CD4-positive, CD25-positive, alpha-beta regulatory T cell (primary cell): Measurements from ENCODE around the gene MRPL20. TPM values are rescaled to one million over a fixed set of nuclear protein-coding genes. Genes with fewer than 3 reads are reported as not detected.
A peak's percentile ranks its signal among the peaks of the same experiment; 100 is the strongest.

Source experiments
- ATAC-seq, 2 donors: fragments of 150-1000 bp; cut with Tn5 transposase; one replicate each; pipeline ENCODE4 v1.10.0; 2021; ENCODE audit warnings: low read depth in 2 of 2, moderate number of reproducible peaks in 2 of 2, moderate library complexity in 1 of 2
- DNase-seq, 3 donors: peaks; one replicate each; pipeline versions ENCODE4 v3.0.0 to v3.0.0-alpha.2; 2012 to 2022; ENCODE audit warnings: mixed read lengths in 1 of 3
- H3K27ac ChIP-seq: one replicate; pipeline ENCODE4 v1.7.0; 2013; ENCODE audit warnings: mild to moderate bottlenecking, low read length; ENCODE audit not compliant: insufficient read depth, poor library complexity, severe bottlenecking
- H3K27me3 ChIP-seq: one replicate; pipeline ENCODE4 v1.7.0; 2013; ENCODE audit warnings: low read length; ENCODE audit not compliant: control insufficient read depth, insufficient read depth
- H3K36me3 ChIP-seq: one replicate; pipeline ENCODE4 v1.7.0; 2013; ENCODE audit warnings: mild to moderate bottlenecking, low read length, moderate library complexity; ENCODE audit not compliant: control insufficient read depth, insufficient read depth
- H3K4me1 ChIP-seq: 2 replicates; pipeline ENCODE4 v1.7.0; 2013; ENCODE audit warnings: mild to moderate bottlenecking, low read length; ENCODE audit not compliant: insufficient read depth, control insufficient read depth, poor library complexity, severe bottlenecking
- H3K4me3 ChIP-seq: one replicate; pipeline ENCODE4 v1.7.0; 2013; ENCODE audit warnings: low read depth, mild to moderate bottlenecking, low read length, moderate library complexity
- H3K9me3 ChIP-seq, 2 experiments: 1 replicate in 1 of 2; 2 replicates in 1 of 2; pipeline ENCODE4 v1.7.0; 2013; ENCODE audit warnings: low read length in 2 of 2, mild to moderate bottlenecking in 1 of 2, moderate library complexity in 1 of 2; ENCODE audit not compliant: control insufficient read depth in 2 of 2
- H3K27ac Mint-ChIP-seq, 3 donors: one replicate each; pipeline ENCODE4 v1.8.0; 2020 to 2022; ENCODE audit warnings: mild to moderate bottlenecking in 3 of 3, mixed read lengths in 3 of 3, moderate library complexity in 2 of 3
- H3K27me3 Mint-ChIP-seq: one replicate; pipeline ENCODE4 v1.8.0; 2022; ENCODE audit warnings: mild to moderate bottlenecking, mixed read lengths
- H3K36me3 Mint-ChIP-seq: one replicate; pipeline ENCODE4 v1.8.0; 2020; ENCODE audit warnings: mixed read lengths
- H3K4me1 Mint-ChIP-seq, 4 donors: one replicate each; pipeline ENCODE4 v1.8.0; 2020 to 2022; ENCODE audit warnings: mixed read lengths in 4 of 4, mild to moderate bottlenecking in 1 of 4
- H3K4me3 Mint-ChIP-seq, 4 donors: one replicate each; pipeline ENCODE4 v1.8.0; 2020 to 2022; ENCODE audit warnings: mild to moderate bottlenecking in 4 of 4, mixed read lengths in 4 of 4, moderate library complexity in 3 of 4
- H3K9me3 Mint-ChIP-seq, 7 donors: one replicate each; pipeline ENCODE4 v1.8.0; 2020 to 2022; ENCODE audit warnings: mixed read lengths in 7 of 7, mild to moderate bottlenecking in 3 of 7, moderate library complexity in 2 of 7
- polyA plus RNA-seq, 4 donors: library from polyadenylated mRNA; unstranded; fragments of 300-500 nt; fragmentation: Illumina TruSeq; gene quantifications; one replicate each; pipeline ENCODE4 v1.2.3, GENCODE V29; 2021
- total RNA-seq: library from RNA; stranded (reverse); gene quantifications from one replicate; pipeline ENCODE4 v1.2.3, GENCODE V29; 2022

The MRPL20 gene
- total and polyA plus RNA-seq, 5 donors from 2014 or later, result 83.4 to 188 (median 174) TPM

GRCh38 chr1:1352786-1353388 lies 54.2 kb downstream of the MRPL20 start:
- no peak overlapping the region for H3K27ac Mint-ChIP-seq
- DNase-seq (no peak), ATAC-seq (no peak)
- no peak overlapping the region for H3K27ac ChIP-seq
- H3K4me3 ChIP-seq, result no peak overlapping the region
- H3K4me1 ChIP-seq, result peaks cover 29% of the 10 kb centered on the region
- H3K36me3 ChIP-seq, result no peaks in the 10 kb centered on the region
- no peaks in the 10 kb centered on the region for H3K9me3 Mint-ChIP-seq
- no peaks in the 10 kb centered on the region for H3K9me3 ChIP-seq
- H3K27me3 ChIP-seq, result no peaks in the 10 kb centered on the region
- H3K36me3 Mint-ChIP-seq, result no peaks in the 10 kb centered on the region
- peaks cover 0 to 24% (median 0%) of the 10 kb centered on the region in 4 donors for H3K4me1 Mint-ChIP-seq
- H3K27me3 Mint-ChIP-seq, result peaks cover 23% of the 10 kb centered on the region
- H3K4me3 Mint-ChIP-seq, result peak overlapping the region; percentile 79 to 85 (median 84)

Other genes starting within 250 kb of the MRPL20 start
- gene TTLL10, start 233.4 kb downstream of the MRPL20 start, total RNA-seq, result not detected
- gene TTLL10, start 233.4 kb downstream of the MRPL20 start, polyA plus RNA-seq, result not detected
- 47.8 TPM for gene TNFRSF18, start 200.7 kb downstream of the MRPL20 start, total RNA-seq
- gene TNFRSF18, start 200.7 kb downstream of the MRPL20 start, polyA plus RNA-seq, result 10 to 100 TPM; 17.4 to 54.5 (median 25.2) TPM
- gene TNFRSF4, start 193.1 kb downstream of the MRPL20 start, total RNA-seq, result 65.8 TPM
- 10 to 100 TPM; 19.0 to 50.2 (median 32.2) TPM for gene TNFRSF4, start 193.1 kb downstream of the MRPL20 start, polyA plus RNA-seq
- gene SDF4, start 175.3 kb downstream of the MRPL20 start, total RNA-seq, result 165 TPM
- 100 to 1,000 TPM in 2 of 4 donors, 10 to 100 TPM in 2; 70.3 to 113 (median 91.6) TPM for gene SDF4, start 175.3 kb downstream of the MRPL20 start, polyA plus RNA-seq
- 10.0 TPM for gene B3GALT6, start 175.1 kb downstream of the MRPL20 start, total RNA-seq
- gene B3GALT6, start 175.1 kb downstream of the MRPL20 start, polyA plus RNA-seq, result 10 to 100 TPM in 1 of 4 donors, 1 to 10 TPM in 3; 4.0 to 11.5 (median 7.3) TPM
- gene C1QTNF12, start 160.6 kb downstream of the MRPL20 start, total RNA-seq, result 6.2 TPM
- gene C1QTNF12, start 160.6 kb downstream of the MRPL20 start, polyA plus RNA-seq, result under 1 TPM in 1 of 4 donors, not detected in 3; 0.39 TPM
- 56.4 TPM for gene UBE2J2, start 133.4 kb downstream of the MRPL20 start, total RNA-seq
- 10 to 100 TPM; 72.9 to 97.5 (median 85.4) TPM for gene UBE2J2, start 133.4 kb downstream of the MRPL20 start, polyA plus RNA-seq
- 4.0 TPM for gene SCNN1D, start 126.9 kb downstream of the MRPL20 start, total RNA-seq
- gene SCNN1D, start 126.9 kb downstream of the MRPL20 start, polyA plus RNA-seq, result not detected
- gene ACAP3, start 99.4 kb downstream of the MRPL20 start, total RNA-seq, result 75.5 TPM
- 1 to 10 TPM; 2.7 to 9.0 (median 4.1) TPM for gene ACAP3, start 99.4 kb downstream of the MRPL20 start, polyA plus RNA-seq
- 18.3 TPM for gene PUSL1, start 98.7 kb downstream of the MRPL20 start, total RNA-seq
- gene PUSL1, start 98.7 kb downstream of the MRPL20 start, polyA plus RNA-seq, result 10 to 100 TPM; 17.7 to 21.0 (median 19.1) TPM
- gene INTS11, start 82.6 kb downstream of the MRPL20 start, total RNA-seq, result 138 TPM
- 10 to 100 TPM; 66.2 to 74.0 (median 67.8) TPM for gene INTS11, start 82.6 kb downstream of the MRPL20 start, polyA plus RNA-seq
- 27.0 TPM for gene CPTP, start 82.5 kb downstream of the MRPL20 start, total RNA-seq
- 10 to 100 TPM; 21.4 to 40.1 (median 32.6) TPM for gene CPTP, start 82.5 kb downstream of the MRPL20 start, polyA plus RNA-seq
- 2.0 TPM for gene TAS1R3, start 76.0 kb downstream of the MRPL20 start, total RNA-seq
- under 1 TPM in 2 of 4 donors, not detected in 2; 0.06 to 0.11 TPM for gene TAS1R3, start 76.0 kb downstream of the MRPL20 start, polyA plus RNA-seq
- 40.0 TPM for gene DVL1, start 57.9 kb downstream of the MRPL20 start, total RNA-seq
- gene DVL1, start 57.9 kb downstream of the MRPL20 start, polyA plus RNA-seq, result 1 to 10 TPM in 1 of 4 donors, under 1 TPM in 3; 0.43 to 1.1 (median 0.82) TPM
- gene MXRA8, start 48.7 kb downstream of the MRPL20 start, total RNA-seq, result 0.17 TPM
- gene MXRA8, start 48.7 kb downstream of the MRPL20 start, polyA plus RNA-seq, result not detected
- gene AURKAIP1, start 32.1 kb downstream of the MRPL20 start, total RNA-seq, result 76.0 TPM
- 100 to 1,000 TPM; 145 to 190 (median 164) TPM for gene AURKAIP1, start 32.1 kb downstream of the MRPL20 start, polyA plus RNA-seq
- gene CCNL2, start 8.0 kb downstream of the MRPL20 start, total RNA-seq, result 287 TPM
- gene CCNL2, start 8.0 kb downstream of the MRPL20 start, polyA plus RNA-seq, result 10 to 100 TPM; 17.6 to 24.6 (median 21.4) TPM
- gene ANKRD65, start 14.0 kb upstream of the MRPL20 start, total RNA-seq, result not detected
- gene ANKRD65, start 14.0 kb upstream of the MRPL20 start, polyA plus RNA-seq, result under 1 TPM in 1 of 4 donors, not detected in 3; 0.14 TPM
- not detected for gene VWA1, start 28.4 kb upstream of the MRPL20 start, total RNA-seq
- not detected for gene VWA1, start 28.4 kb upstream of the MRPL20 start, polyA plus RNA-seq
- 3.4 TPM for gene ATAD3C, start 42.4 kb upstream of the MRPL20 start, total RNA-seq
- gene ATAD3C, start 42.4 kb upstream of the MRPL20 start, polyA plus RNA-seq, result 1 to 10 TPM in 3 of 4 donors, under 1 TPM in 1; 0.65 to 4.2 (median 2.3) TPM
- gene ATAD3B, start 64.5 kb upstream of the MRPL20 start, total RNA-seq, result 39.4 TPM
- gene ATAD3B, start 64.5 kb upstream of the MRPL20 start, polyA plus RNA-seq, result 1 to 10 TPM; 2.3 to 5.2 (median 3.0) TPM
- 20.0 TPM for gene ATAD3A, start 104.9 kb upstream of the MRPL20 start, total RNA-seq
- gene ATAD3A, start 104.9 kb upstream of the MRPL20 start, polyA plus RNA-seq, result 1 to 10 TPM; 6.2 to 8.1 (median 7.5) TPM
- not detected for gene TMEM240, start 133.3 kb upstream of the MRPL20 start, total RNA-seq
- not detected for gene TMEM240, start 133.3 kb upstream of the MRPL20 start, polyA plus RNA-seq
- gene SSU72, start 167.6 kb upstream of the MRPL20 start, total RNA-seq, result 104 TPM
- 100 to 1,000 TPM; 185 to 279 (median 217) TPM for gene SSU72, start 167.6 kb upstream of the MRPL20 start, polyA plus RNA-seq
- 0.96 TPM for gene FNDC10, start 192.8 kb upstream of the MRPL20 start, total RNA-seq
- under 1 TPM; 0.21 to 0.37 (median 0.29) TPM for gene FNDC10, start 192.8 kb upstream of the MRPL20 start, polyA plus RNA-seq
- gene MIB2, start 208.2 kb upstream of the MRPL20 start, total RNA-seq, result 58.2 TPM
- gene MIB2, start 208.2 kb upstream of the MRPL20 start, polyA plus RNA-seq, result 10 to 100 TPM; 15.9 to 20.6 (median 19.0) TPM
- 4.1 TPM for gene MMP23B, start 224.9 kb upstream of the MRPL20 start, total RNA-seq
- under 1 TPM in 2 of 4 donors, not detected in 2; 0.18 to 0.21 TPM for gene MMP23B, start 224.9 kb upstream of the MRPL20 start, polyA plus RNA-seq